ENCODE results near the gene DCAF8L1.

The DCAF8L1 gene

DNA sequence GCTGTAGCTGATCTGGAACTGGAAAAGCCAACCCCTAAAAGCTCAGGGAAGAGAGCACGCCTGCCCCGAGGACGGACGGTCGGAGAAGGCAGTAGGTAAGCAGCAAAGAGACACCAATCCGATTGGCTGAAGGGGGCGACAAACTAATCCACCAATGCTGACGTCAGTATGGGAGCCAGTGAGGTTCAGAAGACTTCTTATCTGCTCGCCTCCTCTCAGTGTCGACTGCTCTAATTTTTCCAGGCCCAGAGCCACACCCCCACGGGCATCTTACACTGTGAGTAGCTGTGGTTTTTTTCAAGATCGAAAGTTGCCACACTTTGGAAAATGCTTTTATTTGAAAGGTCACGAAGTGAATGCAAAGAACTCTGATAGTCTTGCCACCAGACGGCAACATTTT lies at the start of gene DCAF8L1:
Gene DCAF8L1, minus strand, starts transcription at position 101 of the 400 bp plus-strand sequence. CDS start 115 bp downstream, outside the sequence.
- Histone ChIP-seq H3K4me1 (ENCODE audit: low read depth, poor library complexity, severe bottlenecking) (no peaks in the 10 kb centered on the region), H3K4me3 (IDR thresholded peaks at IDR 0.05; ENCODE audit: insufficient read depth, low read depth, low read length) (no peak within 1 kb of the TSS), H3K27ac (no peak within 1 kb of the TSS), H3K9ac (no peak within 1 kb of the TSS), H3K79me2 (ENCODE audit: insufficient read depth, low read depth) (no peaks in the 10 kb centered on the region), H3K4me2 (no peak within 1 kb of the TSS), H2AFZ (ENCODE audit: low read depth) (no peak within 1 kb of the TSS), H4K20me1 (ENCODE audit: insufficient read depth) (no peaks in the 10 kb centered on the region), H3K36me3 (ENCODE audit: insufficient read depth) (no peaks in the 10 kb centered on the region), H3K27me3 (ENCODE audit: insufficient read depth, low read depth) (no peaks in the 10 kb centered on the region)
- TF ChIP-seq, protein P1, sequence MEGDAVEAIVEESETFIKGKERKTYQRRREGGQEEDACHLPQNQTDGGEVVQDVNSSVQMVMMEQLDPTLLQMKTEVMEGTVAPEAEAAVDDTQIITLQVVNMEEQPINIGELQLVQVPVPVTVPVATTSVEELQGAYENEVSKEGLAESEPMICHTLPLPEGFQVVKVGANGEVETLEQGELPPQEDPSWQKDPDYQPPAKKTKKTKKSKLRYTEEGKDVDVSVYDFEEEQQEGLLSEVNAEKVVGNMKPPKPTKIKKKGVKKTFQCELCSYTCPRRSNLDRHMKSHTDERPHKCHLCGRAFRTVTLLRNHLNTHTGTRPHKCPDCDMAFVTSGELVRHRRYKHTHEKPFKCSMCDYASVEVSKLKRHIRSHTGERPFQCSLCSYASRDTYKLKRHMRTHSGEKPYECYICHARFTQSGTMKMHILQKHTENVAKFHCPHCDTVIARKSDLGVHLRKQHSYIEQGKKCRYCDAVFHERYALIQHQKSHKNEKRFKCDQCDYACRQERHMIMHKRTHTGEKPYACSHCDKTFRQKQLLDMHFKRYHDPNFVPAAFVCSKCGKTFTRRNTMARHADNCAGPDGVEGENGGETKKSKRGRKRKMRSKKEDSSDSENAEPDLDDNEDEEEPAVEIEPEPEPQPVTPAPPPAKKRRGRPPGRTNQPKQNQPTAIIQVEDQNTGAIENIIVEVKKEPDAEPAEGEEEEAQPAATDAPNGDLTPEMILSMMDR (conservative IDR thresholded peaks at IDR 0.05; ENCODE audit: low read depth, low read length) = no peak

DNA sequence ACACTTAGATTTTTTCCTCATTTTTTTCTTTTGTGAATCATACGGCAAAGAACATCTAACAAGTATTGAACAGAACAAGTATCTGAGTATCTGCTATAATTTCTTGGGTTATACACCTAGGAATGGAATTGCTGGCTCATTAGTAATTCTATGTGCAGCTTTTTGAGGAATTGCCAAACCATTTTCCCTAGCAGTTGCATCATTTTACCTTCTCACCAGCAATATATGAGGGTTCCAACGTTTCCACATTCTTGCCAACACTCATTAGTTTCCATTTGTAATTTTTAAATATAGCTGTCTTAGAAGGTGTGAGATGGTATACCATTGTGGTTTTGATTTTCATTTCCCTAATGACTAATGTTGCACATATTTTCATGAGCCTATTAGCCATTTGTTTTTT lies 41.1 kb upstream of the DCAF8L1 start:
- Histone ChIP-seq H3K4me3 (IDR thresholded peaks at IDR 0.05; ENCODE audit: insufficient read depth, low read depth, low read length) (no peak overlapping the region), H3K36me3 (ENCODE audit: insufficient read depth) (no peaks in the 10 kb centered on the region), H3K79me2 (ENCODE audit: insufficient read depth, low read depth) (no peaks in the 10 kb centered on the region), H3K27ac (no peak overlapping the region), H3K4me1 (ENCODE audit: low read depth, poor library complexity, severe bottlenecking) (no peaks in the 10 kb centered on the region), H4K20me1 (ENCODE audit: insufficient read depth) (no peaks in the 10 kb centered on the region), H3K27me3 (ENCODE audit: insufficient read depth, low read depth) (no peaks in the 10 kb centered on the region), H2AFZ (ENCODE audit: low read depth) (no peak overlapping the region), H3K9ac (no peak overlapping the region), H3K4me2 (no peak overlapping the region)
- TF ChIP-seq, protein P1 (conservative IDR thresholded peaks at IDR 0.05; ENCODE audit: low read depth, low read length) = no peak

DNA sequence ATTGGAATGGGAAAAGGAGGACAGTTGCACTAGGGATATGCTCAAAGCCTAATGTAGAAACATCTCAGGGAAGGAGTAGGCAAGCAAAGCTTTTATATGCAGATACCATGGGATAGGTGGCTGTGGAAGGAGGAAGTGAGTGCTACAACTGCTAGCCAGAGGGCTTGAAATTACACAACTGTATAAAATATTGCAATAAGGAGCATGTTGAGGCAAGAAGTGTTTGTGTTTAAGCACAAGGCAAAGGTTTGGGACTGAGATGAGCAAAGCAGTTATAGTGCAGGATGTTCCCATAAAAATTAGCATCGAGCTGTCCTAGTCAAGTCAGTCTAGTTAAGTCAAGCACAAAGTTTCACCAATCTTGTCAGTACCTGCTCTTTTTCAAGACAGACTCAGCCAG lies 35.6 kb upstream of the DCAF8L1 start:
- Histone ChIP-seq H3K79me2 (ENCODE audit: insufficient read depth, low read depth) (no peaks in the 10 kb centered on the region), H3K36me3 (ENCODE audit: insufficient read depth) (no peaks in the 10 kb centered on the region), H3K27me3 (ENCODE audit: insufficient read depth, low read depth) (no peaks in the 10 kb centered on the region), H3K4me2 (no peak overlapping the region), H3K27ac (no peak overlapping the region), H3K4me3 (IDR thresholded peaks at IDR 0.05; ENCODE audit: insufficient read depth, low read depth, low read length) (no peak overlapping the region), H3K4me1 (ENCODE audit: low read depth, poor library complexity, severe bottlenecking) (no peaks in the 10 kb centered on the region), H3K9ac (no peak overlapping the region), H4K20me1 (ENCODE audit: insufficient read depth) (no peaks in the 10 kb centered on the region), H2AFZ (ENCODE audit: low read depth) (no peak overlapping the region)
- TF ChIP-seq, protein P1 (conservative IDR thresholded peaks at IDR 0.05; ENCODE audit: low read depth, low read length) = no peak

DNA sequence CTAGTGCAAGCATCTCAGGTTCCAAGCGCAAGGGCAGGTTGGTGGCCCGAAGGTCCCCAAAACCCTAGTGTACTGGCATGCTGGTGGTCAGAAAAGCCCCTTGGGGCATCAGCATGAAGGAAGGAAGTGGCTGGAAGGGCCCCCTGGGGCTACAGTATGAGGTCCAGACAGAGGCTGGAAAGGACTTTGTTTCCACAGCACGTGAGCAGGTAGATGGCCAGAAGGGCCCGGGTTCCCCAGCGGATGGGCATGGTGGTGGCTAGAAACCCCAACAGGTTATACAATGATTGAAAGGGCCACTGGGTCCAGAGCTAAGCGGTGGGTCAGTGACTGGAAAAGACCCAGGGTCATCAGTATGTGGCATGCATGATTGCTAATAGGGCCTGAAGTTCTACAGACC lies 34.7 kb upstream of the DCAF8L1 start:
- no peak overlapping the region for H2AFZ ChIP-seq (ENCODE audit: low read depth)
- H3K27ac ChIP-seq = no peak overlapping the region
- TF ChIP-seq, protein P1 (conservative IDR thresholded peaks at IDR 0.05; ENCODE audit: low read depth, low read length) = no peak
- H3K79me2 ChIP-seq (ENCODE audit: insufficient read depth, low read depth) = no peaks in the 10 kb centered on the region
- H3K4me1 ChIP-seq (ENCODE audit: low read depth, poor library complexity, severe bottlenecking) = no peaks in the 10 kb centered on the region
- H3K36me3 ChIP-seq (ENCODE audit: insufficient read depth) = no peaks in the 10 kb centered on the region
- H3K4me3 ChIP-seq (IDR thresholded peaks at IDR 0.05; ENCODE audit: insufficient read depth, low read depth, low read length) = no peak overlapping the region
- H3K4me2 ChIP-seq = no peak overlapping the region
- H4K20me1 ChIP-seq (ENCODE audit: insufficient read depth) = no peaks in the 10 kb centered on the region
- H3K27me3 ChIP-seq (ENCODE audit: insufficient read depth, low read depth) = no peaks in the 10 kb centered on the region
- no peak overlapping the region for H3K9ac ChIP-seq

Data from KMS-11 (cell line).